ENCODE measurements around the gene KCNG2. TPM values are rescaled to one million over a fixed set of nuclear protein-coding genes. Genes with fewer than 3 reads are reported as not detected.

KCNG2 gene
- total and polyA plus RNA-seq, 10 of the 15 experiments (the other 5 are each of a cell fraction or from before 2014, with no cell fraction given), result 0.20 to 0.23 TPM; not detected in 8

DNA sequence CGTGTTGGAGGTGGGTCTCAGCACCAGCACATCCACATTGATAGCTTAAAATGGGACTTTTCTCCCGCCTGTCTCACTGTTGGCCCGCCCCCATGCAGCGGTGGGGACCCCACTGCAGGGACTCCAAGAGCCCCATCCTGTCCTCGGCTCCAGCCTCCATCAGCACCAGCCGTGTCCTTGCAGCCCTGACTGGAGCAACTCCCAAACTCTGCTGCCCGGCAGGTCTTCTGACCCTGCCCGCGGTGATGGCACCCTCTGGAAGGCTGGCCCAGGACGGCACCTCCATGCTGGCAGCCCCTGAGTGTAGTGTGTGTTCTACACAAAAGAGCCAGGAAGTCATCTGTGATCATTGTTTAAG, 41.6 kb upstream of the KCNG2 start:
- Histone ChIP-seq H3K4me1 (ENCODE audit: control insufficient read depth, insufficient read depth, low read length) (no peaks in the 10 kb centered on the region), H4K20me1 (ENCODE audit: control insufficient read depth, insufficient read depth) (no peaks in the 10 kb centered on the region), H3K36me3 (ENCODE audit: control insufficient read depth in 2 of 2, insufficient read depth in 2 of 2, low read length in 1 of 2) (peaks cover 10 to 12% of the 10 kb centered on the region in 2 experiments), H3K9ac (ENCODE audit: control insufficient read depth, insufficient read depth, low read length) (no peak overlapping the region), H3K27ac (ENCODE audit: control insufficient read depth, insufficient read depth) (no peak overlapping the region), H3K9me3 (replicated peaks; ENCODE audit: control insufficient read depth, insufficient read depth, low read length) (no peaks in the 10 kb centered on the region), H3K4me2 (ENCODE audit: control insufficient read depth, insufficient read depth) (no peak overlapping the region), H3K4me3 (no peak overlapping the region), H3K27me3 (replicated peaks in 1 of 2; ENCODE audit: control insufficient read depth in 2 of 2, insufficient read depth in 2 of 2, low read length in 1 of 2) (no peaks in the 10 kb centered on the region), H3K79me2 (ENCODE audit: control insufficient read depth, insufficient read depth, low read length) (no peaks in the 10 kb centered on the region), H2AFZ (ENCODE audit: control insufficient read depth, low read depth, low read length) (no peak overlapping the region)
- ChIA-PET POLR2A (no interaction called here), SMC1A (ENCODE audit: uncharacterized antibody, unreplicated experiment) (no interaction called here), RAD21 (ENCODE audit: unreplicated experiment) (no interaction called here), CTCF (no interaction called here)
- DNase-seq (ENCODE audit: low read depth, low spot score) (no peak), FAIRE-seq (no peak), ATAC-seq (no peak)
- in situ Hi-C loops (cut with MboI), result no loop called here
- TF ChIP-seq RAD51 (IDR thresholded peaks at IDR 0.05), result no peak
- TF ChIP-seq, protein P1, sequence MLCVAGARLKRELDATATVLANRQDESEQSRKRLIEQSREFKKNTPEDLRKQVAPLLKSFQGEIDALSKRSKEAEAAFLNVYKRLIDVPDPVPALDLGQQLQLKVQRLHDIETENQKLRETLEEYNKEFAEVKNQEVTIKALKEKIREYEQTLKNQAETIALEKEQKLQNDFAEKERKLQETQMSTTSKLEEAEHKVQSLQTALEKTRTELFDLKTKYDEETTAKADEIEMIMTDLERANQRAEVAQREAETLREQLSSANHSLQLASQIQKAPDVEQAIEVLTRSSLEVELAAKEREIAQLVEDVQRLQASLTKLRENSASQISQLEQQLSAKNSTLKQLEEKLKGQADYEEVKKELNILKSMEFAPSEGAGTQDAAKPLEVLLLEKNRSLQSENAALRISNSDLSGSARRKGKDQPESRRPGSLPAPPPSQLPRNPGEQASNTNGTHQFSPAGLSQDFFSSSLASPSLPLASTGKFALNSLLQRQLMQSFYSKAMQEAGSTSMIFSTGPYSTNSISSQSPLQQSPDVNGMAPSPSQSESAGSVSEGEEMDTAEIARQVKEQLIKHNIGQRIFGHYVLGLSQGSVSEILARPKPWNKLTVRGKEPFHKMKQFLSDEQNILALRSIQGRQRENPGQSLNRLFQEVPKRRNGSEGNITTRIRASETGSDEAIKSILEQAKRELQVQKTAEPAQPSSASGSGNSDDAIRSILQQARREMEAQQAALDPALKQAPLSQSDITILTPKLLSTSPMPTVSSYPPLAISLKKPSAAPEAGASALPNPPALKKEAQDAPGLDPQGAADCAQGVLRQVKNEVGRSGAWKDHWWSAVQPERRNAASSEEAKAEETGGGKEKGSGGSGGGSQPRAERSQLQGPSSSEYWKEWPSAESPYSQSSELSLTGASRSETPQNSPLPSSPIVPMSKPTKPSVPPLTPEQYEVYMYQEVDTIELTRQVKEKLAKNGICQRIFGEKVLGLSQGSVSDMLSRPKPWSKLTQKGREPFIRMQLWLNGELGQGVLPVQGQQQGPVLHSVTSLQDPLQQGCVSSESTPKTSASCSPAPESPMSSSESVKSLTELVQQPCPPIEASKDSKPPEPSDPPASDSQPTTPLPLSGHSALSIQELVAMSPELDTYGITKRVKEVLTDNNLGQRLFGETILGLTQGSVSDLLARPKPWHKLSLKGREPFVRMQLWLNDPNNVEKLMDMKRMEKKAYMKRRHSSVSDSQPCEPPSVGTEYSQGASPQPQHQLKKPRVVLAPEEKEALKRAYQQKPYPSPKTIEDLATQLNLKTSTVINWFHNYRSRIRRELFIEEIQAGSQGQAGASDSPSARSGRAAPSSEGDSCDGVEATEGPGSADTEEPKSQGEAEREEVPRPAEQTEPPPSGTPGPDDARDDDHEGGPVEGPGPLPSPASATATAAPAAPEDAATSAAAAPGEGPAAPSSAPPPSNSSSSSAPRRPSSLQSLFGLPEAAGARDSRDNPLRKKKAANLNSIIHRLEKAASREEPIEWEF (IDR thresholded peaks at IDR 0.05; ENCODE audit: insufficient replicate concordance, low read depth, low read length), result no peak
- no peak for TF ChIP-seq CHD2 (IDR thresholded peaks at IDR 0.05; ENCODE audit: borderline replicate concordance, low read depth, low read length)
- no peak for TF ChIP-seq CREM (IDR thresholded peaks at IDR 0.05; ENCODE audit: low read depth)
- TF ChIP-seq SPI1 (IDR thresholded peaks at IDR 0.05; ENCODE audit: borderline replicate concordance, insufficient read depth, low read depth, low read length), result no peak
- no TSS peak for BruUV-seq (replicated peaks)
- 96% methylated on average over 10 of the region's 10 CpGs for WGBS (ENCODE audit: insufficient coverage, insufficient replicate concordance, low lambda C conversion rate, missing lambda C conversion rate)
- intact Hi-C loops (cut with micrococcal nuclease; ENCODE audit: unreplicated experiment), result no loop called here

All from GM12878 (cell line).